ENCODE measurements around the gene CLDND1. TPM values are rescaled to one million over a fixed set of nuclear protein-coding genes. Genes with fewer than 3 reads are reported as not detected.
"Not testable (repeated sequence)": the region's sequence is repeated elsewhere in the genome, so short reads cannot be mapped to it uniquely, and the experiment has no call there.

Gene CLDND1
- total RNA-seq, 1 donor from 2014 or later = 171 TPM

DNA sequence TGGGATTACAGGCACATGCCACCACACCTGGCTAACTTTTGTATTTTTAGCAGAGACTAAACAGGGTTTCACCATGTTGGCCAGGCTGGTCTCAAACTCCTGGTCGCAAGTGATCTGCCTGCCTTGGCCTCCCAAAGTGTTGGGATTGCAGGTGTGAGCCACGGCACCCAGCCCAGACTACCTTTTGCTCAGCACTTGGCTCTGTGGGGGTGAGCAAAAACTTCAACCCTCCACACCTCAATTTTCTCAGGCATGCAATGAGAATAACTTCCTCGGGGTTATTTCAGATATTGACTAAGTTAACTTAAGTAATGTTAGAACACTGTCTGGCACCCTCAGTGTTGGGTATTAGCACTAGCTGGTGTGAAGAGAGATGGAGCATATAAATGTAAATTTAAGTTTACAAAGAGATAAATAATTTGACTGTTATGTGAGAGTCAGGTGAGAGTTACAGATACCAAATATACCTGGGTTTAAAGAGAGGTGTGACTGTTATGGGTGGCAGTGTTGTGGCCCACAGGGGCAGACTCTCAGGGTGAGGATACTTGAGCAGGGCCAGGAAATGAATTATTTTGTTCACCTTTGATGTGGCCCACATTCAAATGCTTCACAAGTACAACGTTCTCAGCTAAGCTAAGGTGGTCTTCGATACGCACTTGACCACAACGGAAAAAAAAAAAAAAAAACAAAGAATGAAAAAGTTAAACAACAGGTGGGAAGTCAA is 41.7 kb upstream of the CLDND1 start:
- intact Hi-C loops (cut with DNase I) = no loop called here
- Histone ChIP-seq H3K27ac (no peak overlapping the region), H3K9me3 (no peaks in the 10 kb centered on the region), H3K27me3 (no peaks in the 10 kb centered on the region), H3K4me1 (no peaks in the 10 kb centered on the region), H3K4me3 (no peak overlapping the region), H3K36me3 (no peaks in the 10 kb centered on the region)
- DNase-seq (ENCODE audit: low spot score in 2 of 2) = no peak
- TF ChIP-seq CTCF (IDR thresholded peaks at IDR 0.05) = no peak

- no peaks in the 10 kb centered on the region for H3K9me3 ChIP-seq
- no peak for DNase-seq (ENCODE audit: low spot score in 2 of 2)
- H3K27me3 ChIP-seq = no peaks in the 10 kb centered on the region
- no peak for TF ChIP-seq CTCF (IDR thresholded peaks at IDR 0.05)
- H3K4me1 ChIP-seq = no peaks in the 10 kb centered on the region
- H3K27ac ChIP-seq = no peak overlapping the region
- H3K4me3 ChIP-seq = no peak overlapping the region
- intact Hi-C loops (cut with DNase I) = no loop called here
- no peaks in the 10 kb centered on the region for H3K36me3 ChIP-seq
These were observed 41.1 kb upstream of the CLDND1 start for GRCh38 chr3:98563661-98564281.

DNA sequence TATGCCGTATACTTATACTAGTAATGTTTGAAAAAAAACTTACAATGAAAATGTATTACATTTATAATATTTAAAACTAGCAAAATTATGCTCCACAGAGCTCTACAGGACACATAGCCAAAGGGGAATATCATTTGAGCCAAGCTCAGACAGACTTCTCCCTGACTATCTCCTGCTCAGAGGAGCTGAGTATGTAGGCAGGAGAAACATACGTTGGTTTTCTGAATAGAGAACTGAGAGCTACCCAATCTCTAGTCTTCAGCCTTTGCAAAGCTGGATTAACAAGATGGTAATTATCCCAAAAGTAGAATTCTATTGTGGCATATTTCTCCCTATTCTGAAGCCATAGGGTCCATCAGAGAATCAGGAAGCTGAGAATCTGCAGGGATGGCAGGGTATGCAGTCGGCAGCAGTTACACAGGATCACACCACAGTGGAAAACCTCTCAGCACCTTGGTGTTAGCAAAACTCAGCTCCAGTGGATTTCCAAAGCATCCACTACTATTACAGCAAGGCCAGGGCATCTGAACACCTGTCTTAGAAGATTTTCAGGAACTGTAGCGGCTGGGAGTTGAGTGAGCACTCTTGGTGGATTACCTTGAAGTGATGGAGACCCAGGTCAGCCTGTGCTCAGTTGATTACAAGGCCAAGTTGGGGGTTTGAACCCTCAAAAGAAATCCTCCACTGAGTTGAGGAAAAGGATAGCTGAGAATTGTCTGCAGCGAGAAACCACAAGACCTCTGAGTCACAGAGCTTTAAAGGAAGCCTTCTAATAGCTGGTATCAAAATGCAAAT is 39.2 kb upstream of the CLDND1 start:
- H3K36me3 ChIP-seq = no peaks in the 10 kb centered on the region
- H3K9me3 ChIP-seq = no peaks in the 10 kb centered on the region
- H3K27me3 ChIP-seq = no peaks in the 10 kb centered on the region
- no peaks in the 10 kb centered on the region for H3K4me1 ChIP-seq
- no peak overlapping the region for H3K27ac ChIP-seq
- TF ChIP-seq CTCF (IDR thresholded peaks at IDR 0.05) = no peak
- DNase-seq (ENCODE audit: low spot score in 2 of 2) = no peak
- H3K4me3 ChIP-seq = no peak overlapping the region
- intact Hi-C loops (cut with DNase I) = no loop called here

DNA sequence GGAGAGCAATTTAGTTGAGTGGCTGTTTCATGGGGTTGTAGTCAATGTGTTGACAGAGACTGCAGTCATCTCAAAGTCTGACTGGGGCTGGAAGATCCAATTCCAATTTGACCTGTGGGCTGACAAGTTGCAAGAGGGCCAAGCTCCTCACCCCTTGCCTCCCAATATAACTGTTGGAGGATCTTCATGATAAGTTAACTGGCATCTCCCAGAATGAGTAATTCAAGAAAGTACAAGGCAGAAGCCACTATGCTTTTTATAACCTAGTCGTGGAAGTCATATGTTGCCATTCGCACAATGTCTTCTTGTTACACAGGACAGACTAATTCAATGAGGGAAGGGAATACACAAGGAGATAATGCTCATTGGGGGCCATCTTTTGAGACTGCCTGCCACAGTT is 38.2 kb upstream of the CLDND1 start:
- DNase-seq (ENCODE audit: low spot score in 2 of 2) = no peak
- TF ChIP-seq CTCF (IDR thresholded peaks at IDR 0.05) = no peak
- H3K9me3 ChIP-seq = no peaks in the 10 kb centered on the region
- H3K27ac ChIP-seq = no peak overlapping the region
- no peak overlapping the region for H3K4me3 ChIP-seq
- H3K36me3 ChIP-seq = no peaks in the 10 kb centered on the region
- intact Hi-C loops (cut with DNase I) = no loop called here
- no peaks in the 10 kb centered on the region for H3K4me1 ChIP-seq
- no peaks in the 10 kb centered on the region for H3K27me3 ChIP-seq

DNA sequence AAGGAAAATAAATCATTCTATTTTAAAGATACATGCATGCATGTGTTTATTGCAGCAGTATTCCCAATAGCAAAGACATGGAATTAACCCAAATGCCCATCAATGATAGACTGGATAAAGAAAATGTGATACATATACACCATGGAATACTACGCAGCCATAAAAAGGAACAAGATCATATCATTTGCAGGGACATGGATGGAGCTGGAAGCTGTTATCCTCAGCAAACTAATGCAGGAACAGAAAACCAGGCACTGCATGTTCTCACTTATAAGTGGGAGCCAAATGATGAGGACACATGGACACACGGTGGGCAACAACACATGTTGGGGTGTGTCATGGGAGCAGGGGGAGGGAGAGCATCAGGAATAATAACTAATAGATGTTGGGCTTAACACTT is 37.1 kb upstream of the CLDND1 start:
- H3K4me1 ChIP-seq; H3K27ac ChIP-seq; H3K36me3 ChIP-seq; intact Hi-C loops (cut with DNase I); H3K9me3 ChIP-seq; H3K4me3 ChIP-seq; DNase-seq (ENCODE audit: low spot score in 2 of 2); H3K27me3 ChIP-seq: not testable (repeated sequence)
